ENCODE results near the gene MATR3. TPM values are rescaled to one million over a fixed set of nuclear protein-coding genes. Genes with fewer than 3 reads are reported as not detected.

MATR3 gene
- total RNA-seq, 2 experiments from 2014 or later: 376 to 401 TPM

DNA sequence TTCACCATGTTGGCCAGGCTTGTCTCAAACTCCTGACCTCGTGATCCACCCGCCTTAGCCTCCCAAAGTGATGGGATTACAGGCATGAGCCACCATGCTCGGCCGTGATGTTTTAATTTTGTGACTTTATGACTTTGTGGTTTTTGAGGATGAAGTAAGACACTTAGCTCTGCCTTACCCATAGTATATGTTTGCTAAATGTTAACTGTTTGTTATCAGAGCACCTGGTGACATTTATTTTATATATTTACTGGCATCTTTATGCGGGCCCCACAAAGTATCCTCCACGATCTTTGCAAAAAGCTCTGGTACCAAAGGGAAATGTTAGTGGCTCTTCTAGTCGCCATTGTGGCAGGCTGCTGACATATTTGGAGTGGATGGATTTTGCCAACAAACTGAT is 82.8 kb downstream of the MATR3 start:
- CTCF ChIA-PET: no interaction called here
- Histone ChIP-seq H3K9me3 (ENCODE audit: control insufficient read depth in 1 of 2, insufficient read depth in 1 of 2, low read length in 2 of 2) (peaks cover 0 to 5% of the 10 kb centered on the region in 2 experiments), H3K27me3 (ENCODE audit: control insufficient read depth in 1 of 2, insufficient read depth in 2 of 2, low read length in 2 of 2) (no peaks in the 10 kb centered on the region), H3K4me3 (ENCODE audit: low read length) (no peak overlapping the region), H3K36me3 (ENCODE audit: insufficient read depth, low read length) (peaks cover 19% of the 10 kb centered on the region), H3K27ac (ENCODE audit: low read depth in 1 of 2, low read length in 2 of 2) (no peak overlapping the region), H3K4me1 (ENCODE audit: insufficient read depth, low read length) (no peaks in the 10 kb centered on the region)
- TF ChIP-seq CTCF (IDR thresholded peaks at IDR 0.05): no peak
- Mint-ChIP-seq H3K27ac (no peak overlapping the region), H3K27me3 (no peaks in the 10 kb centered on the region), H3K4me1 (ENCODE audit: low read depth) (no peaks in the 10 kb centered on the region), H3K4me3 (no peak overlapping the region), H3K36me3 (ENCODE audit: low read depth) (peaks cover 32% of the 10 kb centered on the region), H3K9me3 (no peaks in the 10 kb centered on the region)
- intact Hi-C loops (cut with DNase I, micrococcal nuclease): no loop called here
- POLR2A ChIA-PET: no interaction called here
- ATAC-seq (ENCODE audit: poor library complexity) (no peak), DNase-seq (no peak)

GRCh38 chr5:139377226-139377625 is 83.7 kb downstream of the MATR3 start:
- ATAC-seq (ENCODE audit: poor library complexity) (no peak), DNase-seq (peak in 1 of 14 experiments; percentile 11)
- Histone ChIP-seq H3K4me1 (ENCODE audit: insufficient read depth, low read length) (no peaks in the 10 kb centered on the region), H3K27me3 (ENCODE audit: control insufficient read depth in 1 of 2, insufficient read depth in 2 of 2, low read length in 2 of 2) (no peaks in the 10 kb centered on the region), H3K9me3 (ENCODE audit: control insufficient read depth in 1 of 2, insufficient read depth in 1 of 2, low read length in 2 of 2) (peaks cover 0 to 5% of the 10 kb centered on the region in 2 experiments), H3K4me3 (ENCODE audit: low read length) (no peak overlapping the region), H3K36me3 (ENCODE audit: insufficient read depth, low read length) (peaks cover 11% of the 10 kb centered on the region), H3K27ac (ENCODE audit: low read depth in 1 of 2, low read length in 2 of 2) (no peak overlapping the region)
- TF ChIP-seq CTCF (IDR thresholded peaks at IDR 0.05): no peak
- Mint-ChIP-seq H3K27me3 (no peaks in the 10 kb centered on the region), H3K4me3 (no peak overlapping the region), H3K4me1 (ENCODE audit: low read depth) (no peaks in the 10 kb centered on the region), H3K27ac (no peak overlapping the region), H3K9me3 (no peaks in the 10 kb centered on the region), H3K36me3 (ENCODE audit: low read depth) (peaks cover 23% of the 10 kb centered on the region)
- POLR2A ChIA-PET: no interaction called here
- CTCF ChIA-PET: no interaction called here
- intact Hi-C loops (cut with DNase I, micrococcal nuclease): no loop called here

- POLR2A ChIA-PET: no interaction called here
- H3K4me1 Mint-ChIP-seq (ENCODE audit: low read depth): no peaks in the 10 kb centered on the region
- H3K9me3 ChIP-seq (ENCODE audit: control insufficient read depth in 1 of 2, insufficient read depth in 1 of 2, low read length in 2 of 2): peaks cover 0 to 5% of the 10 kb centered on the region in 2 experiments
- H3K4me3 Mint-ChIP-seq: no peak overlapping the region
- H3K27ac ChIP-seq (ENCODE audit: low read depth in 1 of 2, low read length in 2 of 2): no peak overlapping the region
- H3K27ac Mint-ChIP-seq: no peak overlapping the region
- H3K4me3 ChIP-seq (ENCODE audit: low read length): no peak overlapping the region
- H3K27me3 ChIP-seq (ENCODE audit: control insufficient read depth in 1 of 2, insufficient read depth in 2 of 2, low read length in 2 of 2): no peaks in the 10 kb centered on the region
- H3K36me3 ChIP-seq (ENCODE audit: insufficient read depth, low read length): peaks cover 6% of the 10 kb centered on the region
- H3K4me1 ChIP-seq (ENCODE audit: insufficient read depth, low read length): no peaks in the 10 kb centered on the region
- DNase-seq (peak in 1 of 14 experiments; percentile 29), ATAC-seq (ENCODE audit: poor library complexity) (no peak)
- CTCF ChIA-PET: no interaction called here
- intact Hi-C loops (cut with DNase I, micrococcal nuclease): no loop called here
- H3K27me3 Mint-ChIP-seq: no peaks in the 10 kb centered on the region
- TF ChIP-seq CTCF (IDR thresholded peaks at IDR 0.05): no peak
- H3K9me3 Mint-ChIP-seq: no peaks in the 10 kb centered on the region
- peaks cover 16% of the 10 kb centered on the region for H3K36me3 Mint-ChIP-seq (ENCODE audit: low read depth)
These were observed 84.7 kb downstream of the MATR3 start for GRCh38 chr5:139378101-139378825.
